Measurements from ENCODE around the gene HRH1. TPM values are rescaled to one million over a fixed set of nuclear protein-coding genes. Genes with fewer than 3 reads are reported as not detected.
"Not testable (repeated sequence)": the region's sequence is repeated elsewhere in the genome, so short reads cannot be mapped to it uniquely, and the experiment has no call there.

HRH1 gene
- total and polyA plus RNA-seq, 2 donors (not counting 3 experiments of a cell fraction or from before 2014, with no cell fraction given) = 16.2 to 21.2 TPM

GRCh38 chr3:11131371-11131770 lies 22.9 kb upstream of the HRH1 start:
- H3K79me2 ChIP-seq (ENCODE audit: control insufficient read depth, insufficient read depth, low read length) = no peaks in the 10 kb centered on the region
- H3K9ac ChIP-seq (replicated peaks; ENCODE audit: extremely low read depth, insufficient read depth, low read length) = no peak overlapping the region
- POLR2A ChIA-PET = no interaction called here
- H3K36me3 ChIP-seq (ENCODE audit: control insufficient read depth in 2 of 2, extremely low read depth in 1 of 2, insufficient read depth in 2 of 2, low read length in 2 of 2) = no peaks in the 10 kb centered on the region
- peaks cover 0 to 1% of the 10 kb centered on the region in 2 experiments for H3K27me3 ChIP-seq (ENCODE audit: control insufficient read depth in 2 of 2, insufficient read depth in 2 of 2, low read length in 2 of 2)
- no peaks in the 10 kb centered on the region for H4K20me1 ChIP-seq (replicated peaks; ENCODE audit: control insufficient read depth, extremely low read depth, insufficient read depth, low read length)
- H3K4me1 ChIP-seq (ENCODE audit: control insufficient read depth, extremely low read depth, insufficient read depth, low read length) = peaks cover 4% of the 10 kb centered on the region
- no peak overlapping the region for H3K4me2 ChIP-seq (ENCODE audit: insufficient read depth, low read length)
- TF ChIP-seq JUN (IDR thresholded peaks at IDR 0.05; ENCODE audit: borderline replicate concordance, insufficient read depth, insufficient read length, low read depth) (no peak), GATA2 (IDR thresholded peaks at IDR 0.05; ENCODE audit: insufficient read depth, insufficient read length, low read depth, low read length) (no peak), POLR2A (IDR thresholded peaks at IDR 0.05; ENCODE audit: low read depth, low read length) (no peak), FOS (IDR thresholded peaks at IDR 0.05; ENCODE audit: borderline replicate concordance, insufficient read depth, low read length) (no peak)
- TF ChIP-seq, protein P1, sequence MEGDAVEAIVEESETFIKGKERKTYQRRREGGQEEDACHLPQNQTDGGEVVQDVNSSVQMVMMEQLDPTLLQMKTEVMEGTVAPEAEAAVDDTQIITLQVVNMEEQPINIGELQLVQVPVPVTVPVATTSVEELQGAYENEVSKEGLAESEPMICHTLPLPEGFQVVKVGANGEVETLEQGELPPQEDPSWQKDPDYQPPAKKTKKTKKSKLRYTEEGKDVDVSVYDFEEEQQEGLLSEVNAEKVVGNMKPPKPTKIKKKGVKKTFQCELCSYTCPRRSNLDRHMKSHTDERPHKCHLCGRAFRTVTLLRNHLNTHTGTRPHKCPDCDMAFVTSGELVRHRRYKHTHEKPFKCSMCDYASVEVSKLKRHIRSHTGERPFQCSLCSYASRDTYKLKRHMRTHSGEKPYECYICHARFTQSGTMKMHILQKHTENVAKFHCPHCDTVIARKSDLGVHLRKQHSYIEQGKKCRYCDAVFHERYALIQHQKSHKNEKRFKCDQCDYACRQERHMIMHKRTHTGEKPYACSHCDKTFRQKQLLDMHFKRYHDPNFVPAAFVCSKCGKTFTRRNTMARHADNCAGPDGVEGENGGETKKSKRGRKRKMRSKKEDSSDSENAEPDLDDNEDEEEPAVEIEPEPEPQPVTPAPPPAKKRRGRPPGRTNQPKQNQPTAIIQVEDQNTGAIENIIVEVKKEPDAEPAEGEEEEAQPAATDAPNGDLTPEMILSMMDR (IDR thresholded peaks at IDR 0.05; ENCODE audit: extremely low read depth in 1 of 2, insufficient read depth in 1 of 2, low read depth in 1 of 2, low read length in 2 of 2) = no peak
- no peak overlapping the region for H3K4me3 ChIP-seq (replicated peaks in 1 of 3; ENCODE audit: insufficient read depth in 1 of 3, low read depth in 1 of 3, low read length in 3 of 3)
- no TSS peak for BruUV-seq (replicated peaks)
- no peaks in the 10 kb centered on the region for H3K9me1 ChIP-seq (replicated peaks; ENCODE audit: control insufficient read depth, extremely low read depth, insufficient read depth, low read length)
- intact Hi-C loops (cut with micrococcal nuclease) (no loop called here), dilution Hi-C loops (cut with MboI; ENCODE audit: extremely low pct_ligation_motif_present, low sequenced_read_pairs) (no loop called here)
- no peak overlapping the region for H2AFZ ChIP-seq (ENCODE audit: low read depth, low read length)
- no peak overlapping the region for H3K27ac ChIP-seq (ENCODE audit: insufficient read depth, low read depth, low read length)
- DNase-seq (ENCODE audit: low read depth, low spot score) = no peak
- FAIRE-seq = no peak
- CTCF ChIA-PET = interaction anchor here (2.8 kb wide), 1 partner anchor 71 kb away, joined by 5 read pairs; no protein-coding TSS in a partner anchor
- no peaks in the 10 kb centered on the region for H3K9me3 ChIP-seq (replicated peaks; ENCODE audit: control insufficient read depth, insufficient read depth, low read length)

DNA sequence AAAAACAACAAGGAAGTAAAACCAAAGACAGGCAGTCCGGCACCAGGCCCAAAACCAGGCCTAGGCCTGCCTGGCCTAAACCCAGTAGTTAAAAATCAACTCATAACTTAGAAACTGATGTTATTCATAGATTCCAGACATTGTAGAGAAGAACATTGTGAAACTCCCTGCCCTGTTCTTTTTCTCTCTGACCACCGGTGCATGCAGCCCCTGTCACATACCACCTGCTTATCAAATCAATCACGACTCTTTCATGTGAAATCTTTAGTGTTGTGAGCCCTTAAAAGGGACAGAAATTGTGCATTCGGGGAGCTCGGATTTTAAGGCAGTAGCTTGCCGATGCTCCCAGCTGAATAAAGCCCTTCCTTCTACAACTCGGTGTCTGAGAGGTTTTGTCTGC lies 22.4 kb upstream of the HRH1 start:
- FAIRE-seq; intact Hi-C loops (cut with micrococcal nuclease): not testable (repeated sequence)

More for the DNA sequence above, 22.4 kb upstream of the HRH1 start:
- H3K4me2 ChIP-seq (ENCODE audit: insufficient read depth, low read length); H4K20me1 ChIP-seq (replicated peaks; ENCODE audit: control insufficient read depth, extremely low read depth, insufficient read depth, low read length); H3K4me1 ChIP-seq (ENCODE audit: control insufficient read depth, extremely low read depth, insufficient read depth, low read length); H2AFZ ChIP-seq (ENCODE audit: low read depth, low read length); POLR2A ChIA-PET; dilution Hi-C loops (cut with MboI; ENCODE audit: extremely low pct_ligation_motif_present, low sequenced_read_pairs); H3K4me3 ChIP-seq (replicated peaks in 1 of 3; ENCODE audit: insufficient read depth in 1 of 3, low read depth in 1 of 3, low read length in 3 of 3); H3K27ac ChIP-seq (ENCODE audit: insufficient read depth, low read depth, low read length); BruUV-seq (replicated peaks); H3K27me3 ChIP-seq (ENCODE audit: control insufficient read depth in 2 of 2, insufficient read depth in 2 of 2, low read length in 2 of 2); H3K9ac ChIP-seq (replicated peaks; ENCODE audit: extremely low read depth, insufficient read depth, low read length); H3K36me3 ChIP-seq (ENCODE audit: control insufficient read depth in 2 of 2, extremely low read depth in 1 of 2, insufficient read depth in 2 of 2, low read length in 2 of 2); DNase-seq (ENCODE audit: low read depth, low spot score); H3K9me3 ChIP-seq (replicated peaks; ENCODE audit: control insufficient read depth, insufficient read depth, low read length); H3K9me1 ChIP-seq (replicated peaks; ENCODE audit: control insufficient read depth, extremely low read depth, insufficient read depth, low read length); H3K79me2 ChIP-seq (ENCODE audit: control insufficient read depth, insufficient read depth, low read length): not testable (repeated sequence)
- CTCF ChIA-PET = interaction anchor here (2.8 kb wide), 1 partner anchor 72 kb away, joined by 5 read pairs; no protein-coding TSS in a partner anchor
